ENCODE measurements around the gene CHIT1.

DNA sequence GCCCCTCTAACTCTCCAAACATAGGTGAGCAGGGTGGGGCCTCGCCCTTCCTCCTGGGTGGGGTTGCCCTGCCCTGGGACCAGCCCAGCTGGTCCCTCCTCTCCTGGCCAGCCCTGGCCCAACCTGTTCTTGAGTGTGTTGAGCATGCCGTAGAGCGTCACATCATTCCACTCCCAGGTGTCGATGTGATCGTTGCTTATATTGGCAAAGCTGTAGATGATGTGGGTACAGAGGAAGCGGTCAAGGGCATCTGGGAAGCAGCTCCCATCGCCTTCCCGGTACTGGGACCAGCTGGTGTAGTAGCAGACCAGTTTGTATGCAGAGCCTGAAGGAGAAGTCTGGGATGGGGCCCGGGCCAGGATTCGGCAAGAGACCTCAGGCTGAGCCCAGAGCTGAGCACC, 44.4 kb downstream of the CHIT1 start:
- TF ChIP-seq CTCF (IDR thresholded peaks at IDR 0.05; ENCODE audit: low read depth, low read length): no peak
- TF ChIP-seq POLR2A (IDR thresholded peaks at IDR 0.05; ENCODE audit: extremely low read depth, insufficient read length): no peak
- TF ChIP-seq MAX (IDR thresholded peaks at IDR 0.05; ENCODE audit: low read depth, low read length): no peak
